Activated CD8-positive, alpha-beta memory T cell treated with anti-CD3 and anti-CD28 coated beads for 36 hours (primary cell): ENCODE measurements around the gene KHDC1L. TPM values are rescaled to one million over a fixed set of nuclear protein-coding genes. Genes with fewer than 3 reads are reported as not detected.

ENCODE experiments used
- total RNA-seq, 2 experiments: library from RNA; stranded (reverse); gene quantifications; one replicate each; pipeline ENCODE4 v1.2.3, GENCODE V29; 2021

KHDC1L gene
- total RNA-seq, 2 experiments from 2014 or later: 0.31 TPM; not detected in 1

Other genes starting within 250 kb of the KHDC1L start
- gene KHDC1, start 37.7 kb upstream of the KHDC1L start, total RNA-seq: 1 to 10 TPM; 5.1 to 5.9 TPM
- gene DPPA5, start 128.8 kb upstream of the KHDC1L start, total RNA-seq: not detected
- gene KHDC3L, start 137.2 kb upstream of the KHDC1L start, total RNA-seq: not detected
- gene OOEP, start 144.4 kb upstream of the KHDC1L start, total RNA-seq: under 1 TPM; 0.38 to 0.42 TPM
- gene DDX43, start 169.3 kb upstream of the KHDC1L start, total RNA-seq: under 1 TPM; 0.42 to 0.65 TPM
- gene CGAS, start 226.8 kb upstream of the KHDC1L start, total RNA-seq: 10 to 100 TPM; 43.8 to 45.9 TPM
- 10 to 100 TPM; 50.7 to 54.3 TPM for gene MTO1, start 236.2 kb upstream of the KHDC1L start, total RNA-seq